GM19438 (cell line): ENCODE measurements around the gene CRYL1.
A peak's percentile ranks its signal among the peaks of the same experiment; 100 is the strongest.

Experiments used
- ATAC-seq: cut with Tn5 transposase; IDR thresholded peaks from one replicate; pipeline ENCODE4 v1.9.1; 2021; ENCODE audit warnings: low read depth; ENCODE audit not compliant: unreplicated experiment

CRYL1 gene

DNA sequence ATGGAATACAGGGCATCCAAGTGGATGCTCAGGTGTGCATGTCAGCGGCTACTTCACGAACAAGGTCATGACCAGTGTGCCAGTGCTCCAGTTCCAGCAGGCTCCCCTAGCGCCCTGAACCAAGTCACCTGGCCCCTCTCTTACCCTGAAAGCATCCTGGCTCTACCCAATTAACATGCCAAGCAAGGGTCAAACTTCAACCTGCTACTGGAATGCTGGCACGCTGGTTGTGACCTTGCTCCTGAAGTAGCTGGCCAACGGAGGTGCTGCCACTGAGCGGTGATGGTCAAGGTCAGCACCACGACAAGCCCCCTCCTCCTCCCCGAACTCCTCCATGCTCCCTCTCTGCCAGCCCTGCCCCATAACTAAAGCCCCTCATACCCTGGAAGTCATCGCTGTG is 96.0 kb downstream of the CRYL1 start:
- ATAC-seq = no peak

DNA sequence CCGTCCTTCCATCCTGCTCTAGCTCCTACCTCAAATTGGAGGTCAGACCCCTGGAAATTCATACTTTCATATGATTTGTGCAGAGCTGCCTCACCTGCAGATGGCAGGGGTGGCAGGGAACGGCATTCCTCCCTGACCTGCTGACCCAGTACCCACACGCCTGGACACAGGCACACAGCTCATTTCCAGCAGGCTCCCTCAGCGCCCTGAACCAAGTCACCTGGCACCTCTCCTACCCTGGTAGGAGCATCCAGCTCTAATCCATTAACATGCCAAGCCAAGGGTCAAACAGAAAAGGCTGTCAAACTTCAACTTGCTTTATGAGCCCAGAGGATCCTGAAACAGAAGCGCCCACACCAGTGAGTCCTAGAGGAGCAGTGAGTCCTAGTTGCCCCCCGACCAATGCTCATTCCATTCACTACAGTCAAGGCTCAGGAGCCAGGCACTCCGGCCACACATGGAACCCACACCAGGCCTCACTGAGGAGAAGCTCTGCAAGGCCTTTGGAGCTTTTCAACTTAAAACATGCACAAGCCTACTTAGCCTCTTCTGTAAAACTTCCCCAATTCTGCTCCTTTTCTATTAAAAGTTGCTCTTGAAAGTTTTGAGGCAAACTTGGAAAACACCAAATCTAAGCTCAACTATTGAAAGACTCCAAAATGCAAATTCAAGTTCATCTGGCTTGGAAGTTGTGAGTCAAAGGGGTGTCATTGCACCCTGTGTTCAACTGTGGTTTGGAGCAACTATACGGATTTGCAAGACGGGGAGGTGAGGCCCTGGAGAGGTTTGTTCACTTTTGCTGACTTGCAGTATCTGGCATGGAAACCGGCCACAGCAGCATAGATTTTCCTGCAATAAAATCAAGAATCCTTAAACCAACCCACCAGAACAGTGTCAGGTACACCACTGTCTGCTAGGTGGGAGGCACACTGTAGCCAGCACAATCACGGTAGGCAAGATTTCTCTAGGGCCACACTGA is 96.7 kb downstream of the CRYL1 start:
- no peak for ATAC-seq

DNA sequence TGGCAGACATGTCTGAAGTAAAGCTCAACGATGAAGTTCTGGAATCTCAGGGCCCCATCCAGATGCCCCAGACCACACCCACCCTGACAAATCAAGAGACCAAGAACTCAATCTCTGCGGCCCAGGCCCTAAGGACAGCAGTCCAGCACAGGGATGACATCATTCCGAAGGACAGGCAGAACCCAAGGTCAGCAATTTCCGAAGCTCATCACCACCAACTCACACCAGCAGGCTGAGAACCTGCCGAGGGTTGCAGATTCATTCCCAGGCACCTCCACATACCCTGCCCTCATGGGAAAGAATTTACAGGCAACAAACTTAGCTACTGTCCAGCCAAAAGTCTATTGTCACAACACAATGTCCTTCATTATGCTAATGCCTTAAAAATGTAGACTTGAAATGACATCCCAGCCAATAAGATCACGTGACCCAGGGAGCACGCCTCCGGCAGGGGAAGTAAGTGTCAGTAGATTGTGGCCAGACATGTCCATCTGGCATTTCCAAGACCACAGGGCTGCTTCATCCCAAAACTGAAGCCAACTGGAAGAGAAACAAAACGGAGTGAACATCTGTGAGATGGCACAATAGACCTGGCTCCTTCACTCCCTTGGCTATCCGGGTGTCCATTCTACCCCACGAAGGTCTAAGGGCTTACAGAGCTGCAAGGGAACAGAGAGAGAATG is 98.8 kb downstream of the CRYL1 start:
- no peak for ATAC-seq

DNA sequence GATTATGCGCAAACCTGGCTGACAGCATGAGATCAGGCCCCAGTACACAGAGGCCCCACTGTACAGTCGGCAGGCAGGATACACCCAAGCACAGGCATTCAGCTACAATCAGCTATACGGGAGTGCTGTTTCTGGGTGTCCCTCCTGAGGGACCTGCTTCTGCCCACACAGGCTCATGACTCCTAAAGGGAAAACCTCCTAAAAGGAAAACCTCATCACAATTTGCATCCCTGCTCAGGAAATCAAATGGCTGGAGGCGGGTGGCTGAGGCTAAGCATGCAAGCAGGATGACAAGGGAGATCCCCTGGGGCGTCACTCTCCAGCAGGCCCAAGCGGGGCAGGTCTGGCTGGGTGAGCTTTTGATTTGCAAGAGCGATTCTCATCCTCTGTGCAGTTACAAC is 99.8 kb downstream of the CRYL1 start:
- peak; percentile 76 for ATAC-seq

DNA sequence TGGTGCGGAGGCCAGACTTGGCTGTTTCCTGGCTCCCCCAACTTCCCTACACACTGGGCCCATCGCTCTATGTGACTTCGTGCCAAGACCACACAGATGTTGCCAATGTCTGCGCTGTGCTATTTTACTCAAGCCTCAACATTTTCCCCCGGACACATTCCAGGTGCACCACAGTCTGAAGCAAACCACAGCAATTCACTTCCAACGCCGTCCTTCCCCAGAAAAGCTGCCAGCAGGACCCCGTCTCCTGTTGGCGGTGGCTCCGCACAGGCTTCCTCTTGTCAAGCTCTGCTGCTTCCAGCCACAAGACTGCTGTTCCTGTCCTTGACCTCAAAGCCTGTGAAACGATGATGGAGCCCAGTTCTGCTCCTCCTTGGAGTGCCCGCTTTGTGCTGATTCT is 100.7 kb downstream of the CRYL1 start:
- no peak for ATAC-seq

DNA sequence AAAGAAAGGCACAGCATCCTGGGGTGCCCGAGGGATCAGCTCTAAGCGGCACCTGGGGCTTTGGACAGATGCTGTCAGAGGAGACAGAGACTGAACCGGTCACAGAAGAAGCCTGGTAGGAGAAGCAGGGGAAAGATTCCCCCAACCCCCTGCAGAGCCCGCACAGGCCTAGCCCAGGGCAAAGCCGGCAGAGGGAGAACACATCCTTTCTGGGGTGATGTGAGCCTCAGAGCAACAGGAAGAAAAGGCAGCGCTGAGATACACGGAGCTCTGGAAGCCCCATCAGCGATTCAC is 101.2 kb downstream of the CRYL1 start:
- no peak for ATAC-seq

DNA sequence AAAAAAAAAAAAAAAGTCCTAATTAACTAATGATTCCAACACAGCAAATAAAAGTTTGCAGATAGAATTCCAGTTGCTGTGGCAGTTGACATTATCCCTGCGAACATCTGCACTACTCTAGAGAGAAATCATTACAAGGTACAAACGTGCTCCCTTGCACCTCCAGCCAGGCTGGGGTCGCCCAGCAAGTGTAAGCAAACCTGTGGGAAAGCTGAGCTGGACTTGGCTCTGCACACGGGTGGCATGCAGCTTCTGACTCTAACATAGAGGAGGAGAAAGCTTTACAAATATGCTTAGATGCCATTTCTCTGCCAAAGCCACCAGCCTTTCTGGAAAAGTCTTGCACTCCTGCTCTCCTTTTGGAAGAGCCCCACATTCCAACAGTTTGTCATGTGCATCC is 103.3 kb downstream of the CRYL1 start:
- no peak for ATAC-seq

DNA sequence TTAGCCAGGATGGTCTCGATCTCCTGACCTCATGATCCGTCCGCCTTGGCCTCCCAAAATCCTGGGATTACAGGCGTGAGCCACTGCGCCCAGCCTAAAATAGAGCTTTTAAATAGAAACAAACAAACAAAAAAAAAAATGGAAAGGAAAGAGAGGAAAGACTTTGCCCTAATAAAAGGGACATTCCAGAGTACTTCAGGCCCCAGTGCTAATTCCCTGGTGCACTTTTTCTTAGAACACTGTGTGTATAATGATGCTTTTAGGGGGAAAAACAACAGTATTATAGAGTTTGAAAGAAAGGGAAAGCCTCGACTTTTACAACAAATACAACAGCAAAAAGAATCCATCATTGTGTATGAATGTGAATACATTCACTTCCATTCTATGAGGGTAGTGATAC is 104.7 kb downstream of the CRYL1 start:
- ATAC-seq = no peak

DNA sequence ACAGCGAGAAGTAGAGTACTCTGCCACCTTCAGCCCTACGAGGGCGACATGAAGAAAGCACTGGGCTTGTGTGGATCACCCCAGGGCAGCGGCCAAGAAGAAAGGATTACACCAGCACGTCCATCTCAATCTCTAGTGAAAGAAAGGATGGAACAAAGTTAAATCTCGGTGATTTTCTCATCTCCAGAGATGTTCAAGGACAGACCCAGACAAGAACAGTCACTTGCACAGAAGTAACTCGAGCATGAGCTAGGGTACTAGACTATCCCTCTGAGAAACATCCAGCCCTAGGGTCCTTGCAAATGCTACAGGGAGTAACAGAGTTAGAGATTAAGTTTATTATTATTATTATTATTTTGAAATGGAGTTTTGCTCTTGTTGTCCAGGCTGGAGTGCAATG is 106.7 kb downstream of the CRYL1 start:
- no peak for ATAC-seq

DNA sequence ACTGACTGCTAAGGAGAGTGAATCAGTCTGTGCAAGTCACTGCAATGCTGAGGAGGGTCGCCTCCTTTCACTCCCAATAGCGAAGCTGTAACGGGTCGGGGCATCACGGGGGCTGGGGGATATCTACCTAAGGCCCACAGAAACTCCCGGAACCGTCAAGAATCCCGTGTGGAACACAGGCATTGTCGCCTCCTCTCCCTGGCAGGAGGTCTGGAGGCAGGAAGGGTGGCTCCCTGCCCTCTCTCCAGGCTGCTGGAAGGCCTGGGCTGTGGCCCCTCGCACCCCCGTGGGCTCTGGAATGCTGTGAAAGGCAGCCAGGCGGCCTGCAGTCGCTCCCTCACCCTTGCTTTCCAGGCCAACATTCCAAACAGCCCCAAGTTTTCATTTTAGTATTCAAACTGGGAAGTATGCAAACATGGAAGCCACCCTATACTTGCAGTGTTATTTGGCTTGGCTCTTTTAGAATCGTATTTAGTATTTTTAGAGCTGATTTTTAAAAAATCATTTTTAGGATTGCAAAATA is 109.4 kb downstream of the CRYL1 start:
- ATAC-seq = no peak

DNA sequence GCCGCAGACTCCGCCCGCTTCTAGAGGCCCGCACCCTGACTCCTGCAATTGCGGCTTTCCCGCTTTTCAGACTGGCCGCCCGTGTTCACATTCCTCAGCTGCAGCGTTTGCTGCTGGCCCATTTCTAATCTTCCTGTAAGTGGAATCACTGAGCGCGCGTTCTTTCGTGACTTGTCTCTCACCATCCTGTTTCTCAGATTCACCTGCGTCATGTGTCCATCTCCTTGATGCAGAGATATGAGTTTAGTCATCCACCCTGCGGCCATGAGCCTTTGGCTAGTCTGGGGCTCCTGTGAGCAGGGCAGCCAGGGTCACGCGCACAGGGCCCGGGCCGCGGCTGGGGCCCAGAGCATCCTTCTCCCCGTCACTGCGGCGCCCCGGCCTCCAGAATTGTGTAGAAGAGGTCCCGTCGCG is 110.0 kb downstream of the CRYL1 start:
- no peak for ATAC-seq

DNA sequence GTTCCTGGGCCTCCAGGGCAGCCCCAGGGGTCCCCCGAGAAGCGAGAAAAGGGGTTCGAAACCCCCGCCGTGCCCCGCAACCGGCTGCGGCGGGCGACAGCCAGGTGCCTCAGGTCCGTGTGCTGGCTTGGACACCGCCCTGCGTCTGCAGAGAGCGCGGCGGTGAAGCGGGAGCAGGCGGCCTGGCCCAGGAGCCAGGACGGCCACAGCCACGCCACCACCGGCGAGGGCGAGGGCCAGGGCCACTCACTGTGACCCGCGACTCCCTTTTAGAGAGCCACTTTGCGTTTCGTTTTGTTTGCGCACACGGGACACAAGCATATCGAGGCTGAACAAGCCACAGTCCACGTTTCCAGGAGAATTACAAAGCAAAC is 110.4 kb downstream of the CRYL1 start:
- no peak for ATAC-seq

DNA sequence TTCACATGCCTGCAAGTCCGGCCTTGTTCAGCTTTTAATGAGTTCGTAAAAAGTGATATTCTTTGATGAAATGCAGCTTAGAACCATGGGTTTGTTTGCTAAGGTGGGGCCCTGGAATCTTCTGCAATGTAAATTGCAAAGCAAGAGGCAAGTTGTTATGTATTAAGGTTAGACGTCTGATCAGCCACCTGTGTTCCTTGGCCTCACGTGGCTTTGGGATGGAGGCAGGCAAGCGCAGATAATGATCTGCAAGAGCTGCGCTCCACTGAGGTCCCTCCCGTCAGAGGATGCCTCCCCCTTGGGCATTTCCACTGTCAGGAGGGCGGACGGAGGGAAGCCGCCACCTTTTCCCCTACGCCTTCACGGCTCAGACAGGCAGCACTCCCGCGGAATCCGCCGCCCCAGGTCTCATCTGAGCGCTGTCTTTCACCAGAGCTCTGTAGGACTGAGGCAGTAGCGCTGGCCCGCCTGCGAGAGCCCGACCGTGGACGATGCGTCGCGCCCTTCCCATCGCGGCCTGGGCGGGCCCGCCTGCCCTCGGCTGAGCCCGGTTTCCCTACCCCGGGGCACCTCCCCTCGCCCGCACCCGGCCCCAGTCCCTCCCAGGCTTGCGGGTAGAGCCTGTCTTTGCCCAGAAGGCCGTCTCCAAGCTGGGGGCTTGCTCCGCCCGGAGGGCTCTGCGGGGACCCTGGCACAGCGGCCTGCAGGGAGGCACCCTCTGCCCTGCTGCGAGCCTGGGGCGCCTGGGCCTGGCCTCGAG is 110.9 kb downstream of the CRYL1 start:
- no peak for ATAC-seq

DNA sequence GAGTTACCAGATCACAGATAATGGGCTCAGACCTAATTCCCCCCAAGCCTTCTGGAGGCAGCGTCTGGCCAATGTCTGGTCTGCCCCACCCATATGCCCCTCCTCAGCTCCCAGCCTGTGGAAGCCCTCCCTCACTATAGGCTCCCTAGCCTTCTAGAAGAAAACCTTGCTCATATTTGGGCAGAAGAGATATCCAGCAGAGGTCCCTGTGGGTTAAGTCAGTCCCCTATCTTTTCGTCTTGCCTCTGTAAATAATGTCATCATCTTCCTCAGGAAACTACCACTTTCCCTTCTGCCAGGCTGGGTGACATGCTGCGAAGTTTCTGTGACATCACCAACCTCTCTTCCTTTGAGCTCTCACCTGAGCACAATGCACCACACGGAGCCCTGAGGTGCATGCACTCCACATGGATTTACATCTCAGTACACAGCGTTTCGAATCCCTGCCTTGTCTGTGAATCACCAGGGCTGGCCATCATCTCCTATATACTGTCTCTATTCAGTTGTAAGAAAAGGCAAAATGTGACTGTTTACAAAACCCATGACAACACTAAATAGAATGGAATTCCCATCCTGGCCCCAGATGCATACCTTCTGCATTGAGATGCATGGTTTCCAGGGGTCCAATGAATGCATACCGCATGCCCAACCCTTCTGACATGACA is 112.8 kb downstream of the CRYL1 start:
- no peak for ATAC-seq

DNA sequence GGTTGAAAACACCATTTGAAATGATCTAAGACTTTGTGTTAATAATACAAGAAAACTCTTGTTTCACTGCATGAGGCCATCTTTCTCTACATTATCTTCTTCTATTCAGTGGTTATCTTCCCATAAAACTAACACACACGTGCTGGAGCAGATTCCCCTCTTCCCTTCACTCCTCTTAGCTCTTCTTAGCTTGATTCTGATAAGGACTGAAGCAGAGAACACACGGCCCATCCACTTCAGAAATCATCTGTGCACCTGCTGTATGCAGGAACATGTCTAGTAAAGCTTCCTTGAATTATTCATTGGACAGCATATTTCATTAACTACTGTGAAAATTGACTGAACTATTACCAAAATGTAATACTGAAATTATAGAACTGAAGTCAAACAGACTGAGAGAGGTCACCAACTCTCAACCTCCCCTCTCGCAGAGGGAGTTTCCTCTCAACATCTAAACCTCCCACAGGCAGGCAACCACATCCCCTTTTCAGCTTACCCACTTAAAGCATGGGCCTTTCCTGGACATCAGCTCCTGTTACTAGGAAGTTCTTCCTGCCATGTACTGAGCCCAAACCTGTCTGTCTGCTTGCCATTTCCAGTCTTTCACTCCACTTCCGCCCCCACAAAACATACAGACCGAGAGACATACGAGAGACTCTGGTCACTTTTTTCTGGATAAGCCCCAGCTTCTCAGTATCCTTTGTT is 113.9 kb downstream of the CRYL1 start:
- ATAC-seq = peak; percentile 95

DNA sequence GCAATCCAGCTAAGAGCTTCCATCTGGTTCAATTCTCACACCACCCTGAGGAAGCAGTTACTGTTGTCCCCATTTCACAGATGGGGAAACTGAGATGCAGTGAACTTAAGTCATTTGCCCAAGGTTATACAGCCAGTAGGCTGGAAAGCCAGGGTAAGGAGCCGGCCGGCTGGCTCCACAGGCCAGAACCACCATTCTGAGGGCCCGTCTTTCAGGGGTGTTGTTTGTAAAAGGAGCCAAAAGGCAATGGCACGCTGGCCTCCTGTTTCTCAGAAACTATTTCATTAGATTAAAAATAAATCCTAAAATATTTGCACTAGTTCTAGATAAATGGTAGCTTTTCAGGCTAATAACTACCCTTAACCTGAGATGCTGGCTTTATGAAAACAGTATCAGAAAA is 114.9 kb downstream of the CRYL1 start:
- no peak for ATAC-seq

DNA sequence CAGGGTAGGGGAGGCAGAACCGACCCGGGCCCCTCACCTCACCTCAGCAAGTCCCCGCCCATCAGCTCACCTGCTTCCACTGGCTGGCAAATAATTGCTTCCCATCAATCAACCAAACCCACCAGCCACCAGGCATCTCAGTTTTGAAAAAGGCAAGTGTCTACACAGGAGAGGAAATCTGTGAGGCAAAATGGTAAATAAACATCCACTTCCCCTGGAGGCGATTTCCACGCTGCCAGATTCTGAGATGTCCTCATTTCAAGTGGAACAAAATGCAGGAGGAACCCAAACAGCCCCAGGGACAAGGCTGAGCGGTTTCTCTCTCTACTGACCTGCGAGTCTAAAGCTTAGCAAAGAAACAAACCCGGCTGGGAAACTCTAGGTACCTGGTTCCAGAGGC is 117.5 kb downstream of the CRYL1 start:
- ATAC-seq = no peak

DNA sequence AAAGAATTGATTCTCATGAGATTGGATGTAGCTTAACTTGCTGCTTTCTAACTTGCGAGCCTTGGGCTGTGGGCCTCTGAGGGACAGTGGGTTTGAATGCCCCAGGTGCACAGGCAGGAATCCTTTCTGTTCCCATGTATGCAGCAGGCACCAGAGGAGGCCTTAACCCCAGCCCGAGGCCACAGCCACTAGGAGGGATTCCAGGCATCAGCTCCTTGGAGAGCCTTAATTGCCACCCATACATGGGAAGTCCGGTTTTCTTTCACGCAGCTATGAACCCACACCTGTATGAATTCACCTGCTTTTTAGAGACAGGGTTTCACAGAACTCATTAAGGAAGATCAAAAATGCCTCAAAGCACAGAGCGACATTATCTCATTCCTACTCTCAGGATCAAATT is 117.9 kb downstream of the CRYL1 start:
- ATAC-seq = no peak

DNA sequence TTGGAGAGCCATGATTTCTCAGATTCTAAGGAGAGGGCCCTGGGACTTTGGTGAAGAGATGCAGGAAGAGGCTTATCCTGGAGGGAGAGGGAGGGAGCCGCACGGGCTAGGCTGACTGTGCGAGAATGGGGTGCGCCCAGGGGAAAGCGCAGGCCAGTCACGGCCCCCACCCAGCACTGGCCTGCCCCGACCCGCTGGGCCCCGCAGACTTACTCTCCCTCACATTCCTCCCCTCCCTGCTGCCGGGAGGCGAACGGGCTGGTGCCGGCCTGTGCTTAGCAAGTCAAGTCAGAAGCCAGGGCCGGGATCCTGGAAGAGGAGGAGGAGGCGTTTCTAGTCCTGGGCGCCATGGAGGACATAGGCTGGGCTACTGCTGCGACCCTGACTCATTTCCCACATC is 120.0 kb downstream of the CRYL1 start:
- ATAC-seq = no peak
